ENCODE data around the gene PRDM10. TPM values are rescaled to one million over a fixed set of nuclear protein-coding genes. Genes with fewer than 3 reads are reported as not detected.

The PRDM10 gene
- total RNA-seq, 1 experiment from 2014 or later = 7.7 TPM

DNA sequence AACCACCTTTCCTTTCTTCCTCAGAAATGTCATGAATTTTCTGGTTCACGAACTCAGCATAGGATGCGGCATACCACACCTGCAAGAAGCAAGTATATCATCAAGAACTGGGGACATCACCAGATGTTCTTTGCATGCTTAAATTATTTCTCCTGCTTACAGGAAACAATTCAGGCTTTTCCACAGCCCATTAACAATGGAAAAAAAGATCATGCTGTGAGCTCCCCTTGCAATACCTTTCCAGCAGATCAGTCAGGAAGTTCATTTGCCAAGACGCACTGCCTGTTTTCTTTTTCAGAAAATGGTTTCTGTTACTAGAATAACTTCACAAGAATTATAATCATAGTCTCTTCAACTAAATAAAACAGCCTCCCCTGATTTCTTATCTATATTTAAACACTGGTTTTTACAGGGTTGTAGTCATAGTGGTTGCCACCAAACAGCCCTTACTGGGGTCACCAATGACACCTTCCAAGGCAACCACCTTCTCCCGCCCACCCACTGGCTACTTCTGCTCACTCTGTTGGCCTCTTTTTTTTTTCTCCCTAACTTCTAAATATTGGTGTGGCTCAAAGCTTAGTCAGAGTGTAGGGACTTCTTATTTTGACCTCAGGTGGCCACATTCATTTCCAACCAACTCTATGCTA lies 64.9 kb downstream of the PRDM10 start:
- Histone ChIP-seq H4K8ac (replicated peaks; ENCODE audit: insufficient read length, low read depth, low read length) (no peak overlapping the region), H3K9ac (ENCODE audit: extremely low read depth, insufficient read length, low read length) (no peak overlapping the region), H3K4ac (ENCODE audit: low read depth, low read length) (no peak overlapping the region), H4K20me1 (ENCODE audit: control insufficient read depth, insufficient read depth, insufficient read length) (no peaks in the 10 kb centered on the region), H3K23me2 (ENCODE audit: insufficient read length, low read depth, low read length, poor library complexity, severe bottlenecking) (no peaks in the 10 kb centered on the region), H3K4me2 (ENCODE audit: insufficient read depth, insufficient read length, low read length) (no peak overlapping the region), H3K18ac (ENCODE audit: insufficient read length, low read depth, low read length) (no peak overlapping the region), H2BK5ac (ENCODE audit: insufficient read length, low read length) (no peak overlapping the region), H3K79me2 (ENCODE audit: insufficient read depth, low read length) (no peaks in the 10 kb centered on the region), H3T11ph (ENCODE audit: low read length) (no peak overlapping the region), H2BK120ac (ENCODE audit: low read depth, low read length, poor library complexity, severe bottlenecking) (no peak overlapping the region), H3K23ac (ENCODE audit: insufficient read length, low read depth, low read length) (no peak overlapping the region), H3K27me3 (ENCODE audit: insufficient read depth, low read length) (no peaks in the 10 kb centered on the region), H3K56ac (ENCODE audit: insufficient read length, low read depth, low read length) (no peak overlapping the region), H3K27ac (ENCODE audit: insufficient read length, low read depth, low read length) (peak overlapping the region; percentile 6), H3K9me3 (ENCODE audit: control insufficient read depth, low read depth, low read length) (no peaks in the 10 kb centered on the region), H2AK5ac (ENCODE audit: insufficient read length, low read length) (no peak overlapping the region), H3K4me1 (ENCODE audit: insufficient read depth, low read length) (peaks cover 9% of the 10 kb centered on the region), H2BK12ac (ENCODE audit: insufficient read length, low read depth, low read length) (no peak overlapping the region), H2BK20ac (ENCODE audit: low read depth, low read length, poor library complexity, severe bottlenecking) (no peak overlapping the region), H2BK15ac (ENCODE audit: low read depth, low read length) (no peak overlapping the region), H2AFZ (ENCODE audit: low read length) (no peak overlapping the region), H4K91ac (ENCODE audit: insufficient read length, low read depth, low read length) (no peak overlapping the region), H4K5ac (ENCODE audit: insufficient read length, low read depth, low read length) (no peak overlapping the region), H3K79me1 (ENCODE audit: insufficient read depth, low read depth, low read length, poor library complexity, severe bottlenecking) (no peaks in the 10 kb centered on the region), H3K14ac (ENCODE audit: insufficient read depth, low read length) (no peak overlapping the region)
- no peaks in the 10 kb centered on the region for H3K9me3 Mint-ChIP-seq
- no peak for DNase-seq
- H3K4me1 Mint-ChIP-seq = peaks cover 27 to 40% of the 10 kb centered on the region in 2 experiments
- no peaks in the 10 kb centered on the region for H3K27me3 Mint-ChIP-seq (ENCODE audit: low read depth)
- peak overlapping the region in 2 of 3 experiments; percentile 23 to 49; a peak in 5 of 7 replicates for H3K27ac Mint-ChIP-seq
- H3K36me3 Mint-ChIP-seq (ENCODE audit: insufficient read depth in 1 of 3, low read depth in 3 of 3) = peaks cover 5 to 28% (median 17%) of the 10 kb centered on the region in 3 experiments
- no peak overlapping the region; a peak in 1 of 5 replicates for H3K4me3 Mint-ChIP-seq
- WGBS (ENCODE audit: extremely low coverage, insufficient read length, low lambda C conversion rate) = no CpG with 5 or more reads among the region's 4 CpGs
- TF ChIP-seq, protein P1, sequence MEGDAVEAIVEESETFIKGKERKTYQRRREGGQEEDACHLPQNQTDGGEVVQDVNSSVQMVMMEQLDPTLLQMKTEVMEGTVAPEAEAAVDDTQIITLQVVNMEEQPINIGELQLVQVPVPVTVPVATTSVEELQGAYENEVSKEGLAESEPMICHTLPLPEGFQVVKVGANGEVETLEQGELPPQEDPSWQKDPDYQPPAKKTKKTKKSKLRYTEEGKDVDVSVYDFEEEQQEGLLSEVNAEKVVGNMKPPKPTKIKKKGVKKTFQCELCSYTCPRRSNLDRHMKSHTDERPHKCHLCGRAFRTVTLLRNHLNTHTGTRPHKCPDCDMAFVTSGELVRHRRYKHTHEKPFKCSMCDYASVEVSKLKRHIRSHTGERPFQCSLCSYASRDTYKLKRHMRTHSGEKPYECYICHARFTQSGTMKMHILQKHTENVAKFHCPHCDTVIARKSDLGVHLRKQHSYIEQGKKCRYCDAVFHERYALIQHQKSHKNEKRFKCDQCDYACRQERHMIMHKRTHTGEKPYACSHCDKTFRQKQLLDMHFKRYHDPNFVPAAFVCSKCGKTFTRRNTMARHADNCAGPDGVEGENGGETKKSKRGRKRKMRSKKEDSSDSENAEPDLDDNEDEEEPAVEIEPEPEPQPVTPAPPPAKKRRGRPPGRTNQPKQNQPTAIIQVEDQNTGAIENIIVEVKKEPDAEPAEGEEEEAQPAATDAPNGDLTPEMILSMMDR (conservative IDR thresholded peaks at IDR 0.05) = no peak

Data from H9 (cell line).